ENCODE measurements around the gene GAK. TPM values are rescaled to one million over a fixed set of nuclear protein-coding genes. Genes with fewer than 3 reads are reported as not detected.
A peak's percentile ranks its signal among the peaks of the same experiment; 100 is the strongest.

GAK gene
- total and polyA plus RNA-seq, 7 donors, result 40.8 to 494 (median 124) TPM

DNA sequence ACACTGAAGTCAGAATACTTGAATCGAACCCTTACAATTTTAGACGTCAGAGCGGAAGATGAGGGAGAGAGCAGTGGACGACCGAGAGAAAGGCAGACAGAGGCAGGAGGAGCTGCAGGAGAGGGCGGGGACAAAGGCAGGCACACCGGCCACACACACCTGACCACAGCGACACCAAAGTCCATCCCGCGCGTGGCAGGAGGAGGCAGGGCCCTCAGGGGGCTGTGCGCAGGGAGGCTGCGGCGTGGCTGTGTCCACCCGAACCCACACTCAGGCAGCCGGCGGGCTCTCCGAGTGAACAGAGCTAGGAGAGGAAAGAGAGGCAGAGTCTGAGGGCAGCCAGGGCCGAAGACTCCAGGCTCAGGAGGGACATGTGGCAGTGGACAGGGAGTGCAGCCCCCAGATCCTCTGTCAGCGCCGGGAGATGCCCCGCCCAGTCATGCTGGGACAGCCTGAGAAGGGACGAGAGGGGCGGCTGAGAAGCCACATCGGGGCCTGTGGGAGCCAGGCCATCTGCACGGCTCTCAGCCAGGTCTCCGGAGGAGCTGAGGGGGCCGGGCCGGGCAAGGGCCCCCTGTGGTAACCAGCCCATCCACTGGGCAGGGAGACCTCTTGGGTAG, 20.1 kb downstream of the GAK start:
- peaks cover 0 to 7% (median 2%) of the 10 kb centered on the region in 4 donors for H3K4me1 ChIP-seq
- H3K27me3 ChIP-seq, result no peaks in the 10 kb centered on the region
- no peaks in the 10 kb centered on the region for H3K9me3 ChIP-seq
- WGBS, 2 donors, result 84 to 86% methylated on average over 29 of the region's 29 CpGs
- intact Hi-C loops (cut with DNase I), result no loop called here
- TF ChIP-seq POLR2A (IDR thresholded peaks at IDR 0.05) (no peak), POLR2AphosphoS5 (IDR thresholded peaks at IDR 0.05) (no peak), EP300 (IDR thresholded peaks at IDR 0.05) (no peak)
- TF ChIP-seq, protein P1, sequence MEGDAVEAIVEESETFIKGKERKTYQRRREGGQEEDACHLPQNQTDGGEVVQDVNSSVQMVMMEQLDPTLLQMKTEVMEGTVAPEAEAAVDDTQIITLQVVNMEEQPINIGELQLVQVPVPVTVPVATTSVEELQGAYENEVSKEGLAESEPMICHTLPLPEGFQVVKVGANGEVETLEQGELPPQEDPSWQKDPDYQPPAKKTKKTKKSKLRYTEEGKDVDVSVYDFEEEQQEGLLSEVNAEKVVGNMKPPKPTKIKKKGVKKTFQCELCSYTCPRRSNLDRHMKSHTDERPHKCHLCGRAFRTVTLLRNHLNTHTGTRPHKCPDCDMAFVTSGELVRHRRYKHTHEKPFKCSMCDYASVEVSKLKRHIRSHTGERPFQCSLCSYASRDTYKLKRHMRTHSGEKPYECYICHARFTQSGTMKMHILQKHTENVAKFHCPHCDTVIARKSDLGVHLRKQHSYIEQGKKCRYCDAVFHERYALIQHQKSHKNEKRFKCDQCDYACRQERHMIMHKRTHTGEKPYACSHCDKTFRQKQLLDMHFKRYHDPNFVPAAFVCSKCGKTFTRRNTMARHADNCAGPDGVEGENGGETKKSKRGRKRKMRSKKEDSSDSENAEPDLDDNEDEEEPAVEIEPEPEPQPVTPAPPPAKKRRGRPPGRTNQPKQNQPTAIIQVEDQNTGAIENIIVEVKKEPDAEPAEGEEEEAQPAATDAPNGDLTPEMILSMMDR (IDR thresholded peaks at IDR 0.05), result no peak
- no peak overlapping the region for H3K27ac ChIP-seq
- no peak overlapping the region for H3K4me3 ChIP-seq
- DNase-seq, result peak; percentile 57
- H3K36me3 ChIP-seq, result peaks cover 9 to 37% (median 14%) of the 10 kb centered on the region in 4 donors

DNA sequence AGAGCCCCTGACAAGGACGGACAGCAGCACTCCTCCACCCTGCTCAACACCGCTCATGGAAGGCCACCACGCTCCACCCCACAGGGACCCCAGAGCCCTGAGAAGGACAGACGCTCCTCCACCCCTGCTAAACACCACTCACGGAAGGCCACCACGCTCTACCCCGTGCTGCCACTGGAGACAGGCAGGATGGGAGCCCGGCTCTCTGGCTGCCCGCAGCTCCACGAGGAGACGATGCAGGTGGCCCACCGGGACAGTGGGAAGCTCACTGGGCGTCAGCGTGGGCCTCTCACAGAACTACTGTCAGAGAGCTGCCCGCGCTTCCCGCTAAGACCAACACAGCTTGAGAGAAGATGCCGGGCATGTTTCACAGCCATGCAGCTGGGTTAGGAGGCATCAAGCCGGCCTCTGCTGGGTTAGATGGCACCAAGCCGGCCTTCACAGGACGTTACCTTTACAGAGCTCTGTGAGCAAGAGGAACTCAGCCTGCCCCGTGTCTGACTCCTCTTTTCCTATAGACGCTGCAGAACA, 20.8 kb downstream of the GAK start:
- Histone ChIP-seq H3K27me3 (no peaks in the 10 kb centered on the region), H3K36me3 (peaks cover 9 to 37% (median 14%) of the 10 kb centered on the region in 4 donors), H3K27ac (no peak overlapping the region), H3K4me1 (peaks cover 0 to 7% (median 2%) of the 10 kb centered on the region in 4 donors), H3K9me3 (no peaks in the 10 kb centered on the region), H3K4me3 (no peak overlapping the region)
- intact Hi-C loops (cut with DNase I), result no loop called here
- TF ChIP-seq, protein P1 (IDR thresholded peaks at IDR 0.05), result no peak
- TF ChIP-seq EP300 (IDR thresholded peaks at IDR 0.05), result no peak
- no peak for TF ChIP-seq POLR2AphosphoS5 (IDR thresholded peaks at IDR 0.05)
- TF ChIP-seq POLR2A (IDR thresholded peaks at IDR 0.05), result no peak
- WGBS, 2 donors, result 96 to 97% methylated on average over 23 of the region's 23 CpGs
- DNase-seq, result no peak

DNA sequence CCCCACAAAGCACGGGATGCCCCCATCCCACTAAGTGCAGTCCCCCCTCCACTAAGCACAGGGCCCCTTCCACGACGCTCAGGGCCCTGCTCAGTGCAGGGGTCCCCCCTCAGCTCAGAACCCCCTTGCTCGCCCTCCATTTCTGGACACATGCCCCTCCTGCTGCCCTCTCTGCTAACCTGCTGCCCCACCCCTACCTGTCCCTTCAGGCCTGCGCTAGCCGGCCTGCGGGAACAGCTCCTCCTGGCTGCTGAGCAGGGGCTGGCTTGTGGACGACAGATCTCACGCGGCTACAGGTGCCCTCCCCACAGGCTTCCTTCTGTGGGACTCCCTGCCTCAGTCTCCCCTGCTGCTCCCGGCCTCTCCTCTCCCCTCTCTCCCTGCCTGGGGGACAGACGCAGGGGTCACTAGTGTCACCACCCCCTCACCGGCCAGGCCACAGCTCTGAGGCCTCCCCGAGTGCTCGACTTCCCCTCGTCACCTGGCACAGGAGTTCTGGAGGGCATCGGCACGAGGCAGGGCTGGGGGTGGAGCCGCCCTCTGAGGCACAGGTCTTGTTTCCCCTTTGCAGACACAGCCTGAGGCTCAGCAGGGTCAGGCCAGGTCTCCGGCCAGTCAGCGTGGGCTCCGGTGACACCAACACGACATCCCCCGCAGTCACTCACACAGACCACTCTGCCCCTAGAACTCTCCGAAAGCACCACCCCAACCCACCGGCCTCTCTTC, 21.6 kb downstream of the GAK start:
- 97 to 98% methylated on average over 26 of the region's 26 CpGs for WGBS, 2 donors
- intact Hi-C loops (cut with DNase I), result no loop called here
- Histone ChIP-seq H3K9me3 (no peaks in the 10 kb centered on the region), H3K4me1 (peaks cover 0 to 6% (median 2%) of the 10 kb centered on the region in 4 donors), H3K27me3 (no peaks in the 10 kb centered on the region), H3K4me3 (no peak overlapping the region), H3K27ac (no peak overlapping the region), H3K36me3 (peaks cover 9 to 37% (median 14%) of the 10 kb centered on the region in 4 donors)
- DNase-seq, result no peak
- TF ChIP-seq POLR2A (IDR thresholded peaks at IDR 0.05), result no peak
- TF ChIP-seq, protein P1 (IDR thresholded peaks at IDR 0.05), result no peak
- no peak for TF ChIP-seq POLR2AphosphoS5 (IDR thresholded peaks at IDR 0.05)
- no peak for TF ChIP-seq EP300 (IDR thresholded peaks at IDR 0.05)

DNA sequence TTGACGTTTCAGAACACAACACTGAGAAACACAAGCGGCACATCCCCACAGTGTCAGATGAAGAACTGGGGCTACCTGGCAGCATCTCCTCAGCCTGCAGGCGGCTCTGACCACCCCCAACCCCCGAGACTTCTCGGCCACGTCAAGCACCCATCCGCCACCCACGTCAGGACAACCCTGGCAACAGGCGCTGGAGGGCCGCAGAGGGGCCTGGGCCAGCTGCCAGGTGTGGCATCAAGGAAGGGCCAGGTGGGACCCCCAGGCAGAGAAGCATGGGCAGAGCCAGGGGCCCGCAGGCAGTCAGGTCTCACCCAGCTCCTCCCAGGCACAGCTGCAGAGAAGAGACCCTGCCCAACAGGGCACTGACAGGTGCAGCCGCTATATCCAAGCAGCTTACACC, 22.3 kb downstream of the GAK start:
- peaks cover 9 to 37% (median 14%) of the 10 kb centered on the region in 4 donors for H3K36me3 ChIP-seq
- H3K4me1 ChIP-seq, result no peaks in the 10 kb centered on the region
- TF ChIP-seq EP300 (IDR thresholded peaks at IDR 0.05) (no peak), POLR2AphosphoS5 (IDR thresholded peaks at IDR 0.05) (no peak), POLR2A (IDR thresholded peaks at IDR 0.05) (no peak)
- TF ChIP-seq, protein P1 (IDR thresholded peaks at IDR 0.05), result no peak
- DNase-seq, result no peak
- H3K27ac ChIP-seq, result no peak overlapping the region
- 95% methylated on average over 12 of the region's 12 CpGs for WGBS, 2 donors
- no peak overlapping the region for H3K4me3 ChIP-seq
- H3K27me3 ChIP-seq, result no peaks in the 10 kb centered on the region
- no peaks in the 10 kb centered on the region for H3K9me3 ChIP-seq
- intact Hi-C loops (cut with DNase I), result no loop called here
